ENCODE data around the gene RPL27. TPM values are rescaled to one million over a fixed set of nuclear protein-coding genes. Genes with fewer than 3 reads are reported as not detected.

RPL27 gene
- total and polyA plus RNA-seq, 2 donors (not counting 3 experiments of a cell fraction or from before 2014, with no cell fraction given) = 1,014 to 2,467 TPM

DNA sequence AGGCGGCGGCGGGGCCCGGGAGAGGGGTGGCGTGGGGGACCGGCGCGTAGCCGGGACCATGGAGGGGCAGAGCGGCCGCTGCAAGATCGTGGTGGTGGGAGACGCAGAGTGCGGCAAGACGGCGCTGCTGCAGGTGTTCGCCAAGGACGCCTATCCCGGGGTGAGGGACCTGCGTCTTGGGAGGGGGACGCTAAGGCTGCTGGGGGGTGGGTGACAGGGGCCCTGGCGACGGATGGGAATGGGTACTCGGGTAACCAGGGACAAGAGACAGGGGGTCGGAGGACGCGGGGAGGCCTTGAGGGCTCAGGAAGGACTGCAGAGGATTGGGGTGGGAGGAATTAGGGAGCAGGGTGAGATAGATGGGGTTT lies 27.1 kb downstream of the RPL27 start:
- no peak overlapping the region for H3K4me2 ChIP-seq (ENCODE audit: insufficient read depth, low read length)
- BruUV-seq (replicated peaks) = no TSS peak
- no peaks in the 10 kb centered on the region for H3K27me3 ChIP-seq (ENCODE audit: control insufficient read depth in 2 of 2, insufficient read depth in 2 of 2, low read length in 2 of 2)
- CTCF ChIA-PET = interaction anchor here (1.1 to 3.4 kb wide), 5 partner anchors 27 to 314 kb away, joined by 3 to 20 read pairs (median 9); partner anchors contain the start of gene RPL27
- peak overlapping the region; percentile 74 for H2AFZ ChIP-seq (ENCODE audit: low read depth, low read length)
- H3K4me3 ChIP-seq (replicated peaks in 1 of 3; ENCODE audit: insufficient read depth in 1 of 3, low read depth in 1 of 3, low read length in 3 of 3) = peak overlapping the region in 1 of 3 experiments; percentile 53
- FAIRE-seq = no peak
- no peak overlapping the region for H3K27ac ChIP-seq (ENCODE audit: insufficient read depth, low read depth, low read length)
- no peaks in the 10 kb centered on the region for H3K36me3 ChIP-seq (ENCODE audit: control insufficient read depth in 2 of 2, extremely low read depth in 1 of 2, insufficient read depth in 2 of 2, low read length in 2 of 2)
- H3K4me1 ChIP-seq (ENCODE audit: control insufficient read depth, extremely low read depth, insufficient read depth, low read length) = peaks cover 6% of the 10 kb centered on the region
- no peak for DNase-seq (ENCODE audit: low read depth, low spot score)
- H4K20me1 ChIP-seq (replicated peaks; ENCODE audit: control insufficient read depth, extremely low read depth, insufficient read depth, low read length) = no peaks in the 10 kb centered on the region
- H3K9me1 ChIP-seq (replicated peaks; ENCODE audit: control insufficient read depth, extremely low read depth, insufficient read depth, low read length) = no peaks in the 10 kb centered on the region
- no peaks in the 10 kb centered on the region for H3K9me3 ChIP-seq (replicated peaks; ENCODE audit: control insufficient read depth, insufficient read depth, low read length)
- intact Hi-C loops (cut with micrococcal nuclease) = loop anchor here (2.0 kb wide), 1 partner anchor 100 kb away; the partner anchor contains the start of gene BRCA1
- POLR2A ChIA-PET = interaction anchor here (1.6 kb wide), 1 partner anchor 291 kb away, joined by 21 read pairs; no protein-coding TSS in a partner anchor
- dilution Hi-C loops (cut with MboI; ENCODE audit: extremely low pct_ligation_motif_present, low sequenced_read_pairs) = no loop called here
- no peak overlapping the region for H3K9ac ChIP-seq (replicated peaks; ENCODE audit: extremely low read depth, insufficient read depth, low read length)
- peaks cover 11% of the 10 kb centered on the region for H3K79me2 ChIP-seq (ENCODE audit: control insufficient read depth, insufficient read depth, low read length)
- TF ChIP-seq JUN (IDR thresholded peaks at IDR 0.05; ENCODE audit: borderline replicate concordance, insufficient read depth, insufficient read length, low read depth) (no peak), EZH2 (IDR thresholded peaks at IDR 0.05; ENCODE audit: borderline replicate concordance, low read depth, low read length, severe bottlenecking) (no peak), GATA2 (IDR thresholded peaks at IDR 0.05; ENCODE audit: insufficient read depth, insufficient read length, low read depth, low read length) (no peak), POLR2AphosphoS5 (IDR thresholded peaks at IDR 0.05; ENCODE audit: insufficient read depth, low read depth, low read length) (no peak), POLR2A (IDR thresholded peaks at IDR 0.05; ENCODE audit: low read depth, low read length) (no peak), MYC (IDR thresholded peaks at IDR 0.05; ENCODE audit: low read depth, low read length) (no peak), FOS (IDR thresholded peaks at IDR 0.05; ENCODE audit: borderline replicate concordance, insufficient read depth, low read length) (no peak)
- TF ChIP-seq, protein P1, sequence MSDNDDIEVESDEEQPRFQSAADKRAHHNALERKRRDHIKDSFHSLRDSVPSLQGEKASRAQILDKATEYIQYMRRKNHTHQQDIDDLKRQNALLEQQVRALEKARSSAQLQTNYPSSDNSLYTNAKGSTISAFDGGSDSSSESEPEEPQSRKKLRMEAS (IDR thresholded peaks at IDR 0.05; ENCODE audit: insufficient read depth, insufficient read length) = no peak
- TF ChIP-seq, protein P2, sequence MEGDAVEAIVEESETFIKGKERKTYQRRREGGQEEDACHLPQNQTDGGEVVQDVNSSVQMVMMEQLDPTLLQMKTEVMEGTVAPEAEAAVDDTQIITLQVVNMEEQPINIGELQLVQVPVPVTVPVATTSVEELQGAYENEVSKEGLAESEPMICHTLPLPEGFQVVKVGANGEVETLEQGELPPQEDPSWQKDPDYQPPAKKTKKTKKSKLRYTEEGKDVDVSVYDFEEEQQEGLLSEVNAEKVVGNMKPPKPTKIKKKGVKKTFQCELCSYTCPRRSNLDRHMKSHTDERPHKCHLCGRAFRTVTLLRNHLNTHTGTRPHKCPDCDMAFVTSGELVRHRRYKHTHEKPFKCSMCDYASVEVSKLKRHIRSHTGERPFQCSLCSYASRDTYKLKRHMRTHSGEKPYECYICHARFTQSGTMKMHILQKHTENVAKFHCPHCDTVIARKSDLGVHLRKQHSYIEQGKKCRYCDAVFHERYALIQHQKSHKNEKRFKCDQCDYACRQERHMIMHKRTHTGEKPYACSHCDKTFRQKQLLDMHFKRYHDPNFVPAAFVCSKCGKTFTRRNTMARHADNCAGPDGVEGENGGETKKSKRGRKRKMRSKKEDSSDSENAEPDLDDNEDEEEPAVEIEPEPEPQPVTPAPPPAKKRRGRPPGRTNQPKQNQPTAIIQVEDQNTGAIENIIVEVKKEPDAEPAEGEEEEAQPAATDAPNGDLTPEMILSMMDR (IDR thresholded peaks at IDR 0.05; ENCODE audit: extremely low read depth in 1 of 2, insufficient read depth in 1 of 2, low read depth in 1 of 2, low read length in 2 of 2) = no peak

All from endothelial cell of umbilical vein (primary cell).